Stomach (tissue), 9 donors: ENCODE measurements around the gene EPHA6. TPM values are rescaled to one million over a fixed set of nuclear protein-coding genes. Genes with fewer than 3 reads are reported as not detected.

Experiments
- DNase-seq, 2 donors: peaks; one replicate each; pipeline versions ENCODE4 v3.0.0 to v3.0.0-alpha.2; 2013 to 2019
- H3K27ac ChIP-seq, 5 donors: fragments of 200-600 bp in 4 of 5; sonication (generic) in 4 of 5; one replicate each; pipeline ENCODE4 v1.5.1; 2013 to 2019; ENCODE audit warnings: mild to moderate bottlenecking in 1 of 5, moderate library complexity in 1 of 5
- H3K27me3 ChIP-seq, 3 donors: fragments of 200-600 bp; sonication (generic); one replicate each; pipeline ENCODE4 v1.5.1; 2017 to 2019; ENCODE audit warnings: mixed run types in 1 of 3
- H3K36me3 ChIP-seq, 4 donors: fragments of 200-600 bp; sonication (generic); 1 replicate in 3 of 4; 2 replicates in 1 of 4; pipeline ENCODE4 v1.5.1; 2016 to 2019
- H3K4me1 ChIP-seq, 4 donors: fragments of 200-600 bp; sonication (generic); one replicate each; pipeline ENCODE4 v1.5.1; 2016 to 2019
- H3K4me3 ChIP-seq, 4 donors: fragments of 200-600 bp; sonication (generic) in 3 of 4; one replicate each; pipeline ENCODE4 v1.5.1; 2016 to 2019; ENCODE audit warnings: mild to moderate bottlenecking in 1 of 4
- H3K9me3 ChIP-seq, 4 donors: fragments of 200-600 bp; sonication (generic); one replicate each; pipeline ENCODE4 v1.5.1; 2016 to 2019
- CTCF ChIP-seq, 7 experiments: fragments of 450-650 bp in 4 of 7; fragments of 200-600 bp in 3 of 7; sonication (generic) in 3 of 7; IDR thresholded peaks; one replicate each; pipeline ENCODE4 v1.5.1; 2016 to 2019; ENCODE audit warnings: antibody characterized with exemption in 7 of 7, control low read depth in 2 of 7, mild to moderate bottlenecking in 1 of 7
- EP300 ChIP-seq: sonication (generic); formaldehyde crosslinking; IDR thresholded peaks from one replicate; pipeline ENCODE4 v1.6.1; 2017; ENCODE audit warnings: antibody characterized with exemption
- POLR2A ChIP-seq, 4 donors: fragments of 450-650 bp; IDR thresholded peaks; one replicate each; pipeline ENCODE4 v1.6.1; 2016; ENCODE audit warnings: antibody characterized with exemption in 4 of 4, control low read depth in 2 of 4, mild to moderate bottlenecking in 1 of 4, moderate library complexity in 1 of 4
- POLR2AphosphoS5 ChIP-seq, 3 donors: sonication (generic); formaldehyde crosslinking; IDR thresholded peaks; one replicate each; pipeline ENCODE4 v1.6.1; 2016; ENCODE audit warnings: antibody characterized with exemption in 3 of 3
- WGBS, 5 donors: extraction: QIAGEN DNeasy Blood & Tissue Kit in 3 of 5; methylation state at CpG; one replicate each; pipeline versions ENCODE4 v1.1.5 to v1.1.7; 2013 to 2018; 5-methylcytosine and 5-hydroxymethylcytosine counted together
- intact Hi-C: fragments of 100-400 bp; cut with DNase I; formaldehyde crosslinking; loops from one replicate; pipeline ENCODE4 v1.15.1; 2023; ENCODE audit warnings: low total_unique reads
- polyA plus RNA-seq, 3 donors: library from polyadenylated mRNA; stranded (reverse); fragments of 200-250 nt; gene quantifications; one replicate each; pipeline ENCODE4 v1.2.3, GENCODE V29; 2013
- total RNA-seq, 5 donors: library from RNA; depleted of rRNA; stranded (reverse); fragments of >200 nt; gene quantifications; one replicate each; pipeline versions ENCODE4 v1.1.0 to v1.2.3, GENCODE V29; 2014 to 2016
- donor health status: healthy with polysubstance abuse.
- donor health status: Bipolar disorder and iron deficiency.
- donor health status: healthy.

The EPHA6 gene
- total and polyA plus RNA-seq, 8 donors: 0.18 to 179 (median 14.7) TPM; not detected in 4

- Histone ChIP-seq H3K27me3 (no peaks in the 10 kb centered on the region), H3K9me3 (peaks cover 0 to 14% (median 4%) of the 10 kb centered on the region in 4 donors), H3K4me1 (no peaks in the 10 kb centered on the region), H3K36me3 (no peaks in the 10 kb centered on the region), H3K27ac (no peak overlapping the region), H3K4me3 (no peak overlapping the region)
- intact Hi-C loops: no loop called here
- WGBS, 5 donors: 83 to 87% (median 85%) methylated on average over 3 of the region's 3 CpGs
- no peak for TF ChIP-seq CTCF (IDR thresholded peaks at IDR 0.05)
- DNase-seq: no peak
Observed at GRCh38 chr3:97057365-97057764, 243.0 kb downstream of the EPHA6 start.

- Histone ChIP-seq H3K9me3 (peaks cover 0 to 22% (median 9%) of the 10 kb centered on the region in 4 donors), H3K4me1 (no peaks in the 10 kb centered on the region), H3K27me3 (no peaks in the 10 kb centered on the region), H3K4me3 (no peak overlapping the region), H3K27ac (no peak overlapping the region), H3K36me3 (no peaks in the 10 kb centered on the region)
- 70 to 83% (median 78%) methylated on average over 1 of the region's 1 CpG for WGBS, 5 donors
- DNase-seq: no peak
- intact Hi-C loops: no loop called here
- TF ChIP-seq CTCF (IDR thresholded peaks at IDR 0.05) (no peak), POLR2AphosphoS5 (IDR thresholded peaks at IDR 0.05) (no peak), EP300 (no peak)
Observed at GRCh38 chr3:97059168-97059567, 244.8 kb downstream of the EPHA6 start.

- DNase-seq: no peak
- H3K27me3 ChIP-seq: no peaks in the 10 kb centered on the region
- TF ChIP-seq EP300 (no peak), POLR2AphosphoS5 (IDR thresholded peaks at IDR 0.05) (no peak), CTCF (IDR thresholded peaks at IDR 0.05) (no peak), POLR2A (IDR thresholded peaks at IDR 0.05) (no peak)
- WGBS, 5 donors: 45 to 53% (median 49%) methylated on average over 1 of the region's 1 CpG
- peaks cover 0 to 15% (median 9%) of the 10 kb centered on the region in 4 donors for H3K9me3 ChIP-seq
- H3K4me1 ChIP-seq: no peaks in the 10 kb centered on the region
- intact Hi-C loops: no loop called here
- no peak overlapping the region for H3K4me3 ChIP-seq
- no peak overlapping the region for H3K27ac ChIP-seq
- no peaks in the 10 kb centered on the region for H3K36me3 ChIP-seq
Observed at GRCh38 chr3:97066531-97066930, 252.1 kb downstream of the EPHA6 start.

GRCh38 chr3:97070302-97070701, 255.9 kb downstream of the EPHA6 start:
- no peak for DNase-seq
- Histone ChIP-seq H3K4me3 (no peak overlapping the region), H3K36me3 (no peaks in the 10 kb centered on the region), H3K27ac (no peak overlapping the region), H3K9me3 (no peaks in the 10 kb centered on the region), H3K27me3 (no peaks in the 10 kb centered on the region), H3K4me1 (no peaks in the 10 kb centered on the region)
- intact Hi-C loops: no loop called here
- no peak for TF ChIP-seq POLR2AphosphoS5 (IDR thresholded peaks at IDR 0.05)
- no peak for TF ChIP-seq POLR2A (IDR thresholded peaks at IDR 0.05)
- TF ChIP-seq EP300: no peak
- no peak for TF ChIP-seq CTCF (IDR thresholded peaks at IDR 0.05)

- DNase-seq: no peak
- Histone ChIP-seq H3K27me3 (no peaks in the 10 kb centered on the region), H3K9me3 (no peaks in the 10 kb centered on the region), H3K36me3 (no peaks in the 10 kb centered on the region), H3K4me3 (no peak overlapping the region), H3K27ac (no peak overlapping the region), H3K4me1 (no peaks in the 10 kb centered on the region)
- TF ChIP-seq POLR2A (IDR thresholded peaks at IDR 0.05) (no peak), POLR2AphosphoS5 (IDR thresholded peaks at IDR 0.05) (no peak), EP300 (no peak), CTCF (IDR thresholded peaks at IDR 0.05) (no peak)
- intact Hi-C loops: no loop called here
- 57 to 79% (median 59%) methylated on average over 2 of the region's 2 CpGs for WGBS, 5 donors
Observed at GRCh38 chr3:97074546-97074945, 260.2 kb downstream of the EPHA6 start.
